Esophagus squamous epithelium (tissue), 4 donors: ENCODE measurements around the gene CEP350.

Source experiments
- CTCF ChIP-seq, 6 experiments: fragments of 450-650 bp in 4 of 6; fragments of 200-600 bp in 2 of 6; sonication (generic) in 2 of 6; IDR thresholded peaks; one replicate each; pipeline ENCODE4 v1.5.1; 2016 to 2019; ENCODE audit warnings: antibody characterized with exemption in 6 of 6, mild to moderate bottlenecking in 4 of 6, moderate library complexity in 4 of 6
- POLR2A ChIP-seq, 4 donors: fragments of 450-650 bp; IDR thresholded peaks; one replicate each; pipeline ENCODE4 v1.6.1; 2017; ENCODE audit warnings: antibody characterized with exemption in 4 of 4, mild to moderate bottlenecking in 4 of 4, moderate library complexity in 3 of 4

DNA sequence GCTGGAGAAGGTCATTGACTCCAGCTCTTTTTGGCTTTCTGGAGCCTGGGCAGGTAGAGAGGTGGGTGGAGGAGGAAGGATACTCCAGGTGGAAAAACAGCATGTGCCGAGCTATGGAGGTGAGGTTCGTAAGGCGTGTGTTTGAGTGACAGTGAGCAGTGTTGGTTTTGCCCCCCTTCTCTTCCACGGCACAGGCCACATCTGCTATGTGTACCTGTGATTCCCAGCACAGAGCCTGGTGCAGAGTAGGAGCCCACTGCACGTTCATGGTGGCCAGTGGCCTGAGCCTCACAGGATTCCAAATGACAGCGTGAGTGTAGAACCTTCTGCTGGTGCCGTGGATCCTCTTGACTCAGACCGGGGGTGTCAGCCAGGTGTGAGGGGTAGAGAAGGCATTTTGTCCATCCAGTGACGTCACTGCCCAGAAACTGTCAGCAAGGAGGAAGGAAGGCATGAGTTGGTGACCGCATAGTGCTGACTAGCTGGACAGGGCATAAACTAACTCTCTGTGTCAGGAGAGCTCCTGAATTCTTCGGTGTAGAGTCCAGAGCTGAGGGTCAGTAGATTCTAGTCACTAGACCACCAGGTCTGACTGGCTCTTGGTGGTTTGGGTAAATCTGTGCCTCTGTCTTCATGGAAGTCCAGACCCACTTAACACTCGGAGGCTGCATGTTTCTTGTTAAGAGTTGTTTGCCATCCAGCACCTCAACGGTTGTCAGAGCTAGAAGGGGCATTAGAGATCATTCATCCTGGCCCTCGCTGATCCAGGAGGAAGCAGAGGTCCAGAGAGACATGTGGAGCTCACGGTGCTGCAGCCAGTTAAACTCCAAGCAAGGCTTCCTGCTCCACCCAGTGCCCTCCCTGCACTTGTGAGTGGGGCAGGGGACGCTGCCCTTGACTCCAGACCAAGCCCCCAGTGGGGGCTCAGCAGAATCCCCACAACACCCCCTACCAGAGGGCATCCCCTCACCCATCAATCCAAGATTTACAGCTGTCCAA lies 203.8 kb downstream of the CEP350 start:
- TF ChIP-seq POLR2A (IDR thresholded peaks at IDR 0.05) (no peak), CTCF (IDR thresholded peaks at IDR 0.05) (no peak)
